ENCODE measurements around the gene ASB18.

DNA sequence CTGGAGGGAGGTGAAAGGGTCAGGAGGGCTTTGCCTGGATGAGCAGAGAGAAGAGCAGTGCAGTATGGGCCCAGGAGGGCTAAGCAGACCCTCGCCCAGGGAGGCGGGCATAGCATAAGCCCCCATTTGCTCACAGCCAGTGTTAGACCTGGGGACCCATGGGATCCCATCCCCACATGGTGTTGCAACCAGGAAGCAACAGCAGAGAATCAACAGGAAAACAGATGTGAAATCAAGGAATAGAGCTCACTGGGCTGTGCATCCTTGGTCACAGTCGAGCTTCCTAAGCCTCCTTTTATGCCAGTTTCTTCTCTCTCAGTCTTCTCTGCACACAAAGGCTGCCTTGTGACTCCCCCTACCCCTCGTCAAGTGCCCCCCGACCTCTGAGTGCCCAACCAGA, 19.9 kb downstream of the ASB18 start:
- TF ChIP-seq CTCF (IDR thresholded peaks at IDR 0.05): no peak
- TF ChIP-seq POLR2A (IDR thresholded peaks at IDR 0.05): no peak

Data from tibial nerve (tissue), 3 donors.